HG03139 (cell line): ENCODE measurements around the gene EXD3.

Source experiments
- ATAC-seq: cut with Tn5 transposase; IDR thresholded peaks from one replicate; pipeline ENCODE4 v1.9.1; 2021; ENCODE audit not compliant: unreplicated experiment

The EXD3 gene

DNA sequence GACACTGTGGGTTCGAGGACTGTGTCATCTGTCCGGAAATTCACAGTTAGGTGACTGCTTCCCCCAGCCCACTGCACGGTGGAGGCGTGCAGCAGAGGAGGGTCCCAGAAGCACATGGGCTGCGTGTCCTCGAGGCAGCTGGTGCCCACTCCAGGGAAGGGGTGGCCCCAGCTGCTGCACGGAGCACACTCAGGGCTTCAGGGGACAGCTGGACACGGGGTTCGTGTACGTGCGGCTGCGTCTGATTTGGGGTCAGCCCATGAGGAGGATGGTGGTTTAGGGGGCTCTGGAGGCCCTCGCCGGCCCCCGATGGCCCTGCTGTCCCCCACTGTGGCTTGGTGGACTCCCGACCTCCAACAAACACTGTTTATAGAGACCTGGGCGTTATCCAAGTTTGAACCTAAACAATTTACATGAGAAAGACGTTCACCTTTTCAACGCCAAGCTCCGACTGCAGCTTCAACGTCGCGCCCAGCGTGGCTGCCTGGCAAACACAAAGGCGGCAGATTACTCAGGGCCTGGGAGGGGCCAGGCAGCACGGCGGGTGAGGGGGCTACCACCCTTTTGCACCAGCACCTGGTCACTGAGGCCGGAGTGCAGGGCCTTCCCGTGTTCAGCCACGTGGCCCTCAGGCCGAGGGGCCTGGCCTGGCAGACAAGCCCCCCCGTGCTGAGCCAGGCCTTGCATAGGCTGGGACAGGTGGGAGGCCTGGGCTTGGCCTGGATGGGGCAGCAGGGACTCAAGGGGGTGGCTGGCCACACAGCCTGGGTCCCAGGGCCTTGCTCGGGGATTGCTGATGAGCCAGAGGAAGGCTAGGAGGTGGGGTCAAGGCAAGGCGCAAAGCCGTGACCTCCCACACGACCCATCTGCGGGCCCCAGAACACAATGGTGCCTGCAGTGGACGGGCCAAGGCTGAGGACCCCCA, 55.2 kb downstream of the EXD3 start:
- no peak for ATAC-seq

DNA sequence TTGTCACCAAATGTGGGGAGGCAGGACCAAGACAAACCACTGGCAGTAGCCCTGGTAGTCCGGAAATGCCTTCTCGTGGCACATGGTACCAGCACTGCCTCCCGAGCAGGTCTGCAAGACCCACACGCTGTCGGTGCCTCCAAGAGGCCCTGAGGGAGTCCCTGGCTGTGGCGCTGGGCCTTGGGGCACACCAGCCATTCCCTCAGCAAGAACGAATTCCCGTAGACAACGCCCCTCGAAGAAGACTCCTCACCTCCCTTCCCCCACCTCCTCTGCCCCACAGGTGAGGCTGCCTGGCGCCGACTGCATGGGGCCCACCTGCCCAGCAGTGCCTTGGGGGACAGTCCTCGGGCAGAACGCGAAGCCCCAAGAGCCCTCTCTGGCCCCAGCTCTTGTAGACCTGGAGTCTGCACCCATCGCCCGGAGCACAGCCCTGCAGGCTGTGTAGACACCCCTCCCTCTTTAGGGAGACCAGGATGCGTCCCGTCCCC, 56.0 kb downstream of the EXD3 start:
- ATAC-seq: no peak

- no peak for ATAC-seq
These were observed 56.5 kb downstream of the EXD3 start for GRCh38 chr9:137366445-137366810.

GRCh38 chr9:137365552-137366444, 57.2 kb downstream of the EXD3 start:
- ATAC-seq: no peak

GRCh38 chr9:137365056-137365455, 57.9 kb downstream of the EXD3 start:
- no peak for ATAC-seq

- ATAC-seq: no peak
These were observed 63.1 kb downstream of the EXD3 start for GRCh38 chr9:137359850-137360249.

GRCh38 chr9:137358126-137358525, 64.8 kb downstream of the EXD3 start:
- no peak for ATAC-seq

DNA sequence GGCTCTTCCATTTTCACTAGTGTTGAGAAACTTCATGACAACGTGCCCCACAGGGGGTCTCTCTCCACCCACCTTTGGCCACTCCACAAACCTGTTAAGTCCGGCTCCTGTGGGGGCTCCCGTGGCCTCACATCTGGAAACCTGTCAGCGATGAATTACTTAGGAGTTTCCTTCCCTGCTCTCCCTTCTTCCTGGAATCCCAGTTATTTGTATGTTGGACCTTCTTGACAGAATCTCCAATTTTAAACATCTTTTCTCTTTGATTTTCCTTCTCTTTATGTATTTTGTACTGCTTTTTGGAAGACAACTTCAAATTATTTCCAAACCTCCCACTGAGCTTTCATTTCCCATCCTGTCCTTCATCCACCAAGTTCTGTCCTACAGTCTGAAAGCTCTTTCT, 65.8 kb downstream of the EXD3 start:
- no peak for ATAC-seq

- ATAC-seq: no peak
These were observed 67.1 kb downstream of the EXD3 start for GRCh38 chr9:137355761-137356365.

GRCh38 chr9:137354845-137355760, 67.9 kb downstream of the EXD3 start:
- ATAC-seq: no peak

DNA sequence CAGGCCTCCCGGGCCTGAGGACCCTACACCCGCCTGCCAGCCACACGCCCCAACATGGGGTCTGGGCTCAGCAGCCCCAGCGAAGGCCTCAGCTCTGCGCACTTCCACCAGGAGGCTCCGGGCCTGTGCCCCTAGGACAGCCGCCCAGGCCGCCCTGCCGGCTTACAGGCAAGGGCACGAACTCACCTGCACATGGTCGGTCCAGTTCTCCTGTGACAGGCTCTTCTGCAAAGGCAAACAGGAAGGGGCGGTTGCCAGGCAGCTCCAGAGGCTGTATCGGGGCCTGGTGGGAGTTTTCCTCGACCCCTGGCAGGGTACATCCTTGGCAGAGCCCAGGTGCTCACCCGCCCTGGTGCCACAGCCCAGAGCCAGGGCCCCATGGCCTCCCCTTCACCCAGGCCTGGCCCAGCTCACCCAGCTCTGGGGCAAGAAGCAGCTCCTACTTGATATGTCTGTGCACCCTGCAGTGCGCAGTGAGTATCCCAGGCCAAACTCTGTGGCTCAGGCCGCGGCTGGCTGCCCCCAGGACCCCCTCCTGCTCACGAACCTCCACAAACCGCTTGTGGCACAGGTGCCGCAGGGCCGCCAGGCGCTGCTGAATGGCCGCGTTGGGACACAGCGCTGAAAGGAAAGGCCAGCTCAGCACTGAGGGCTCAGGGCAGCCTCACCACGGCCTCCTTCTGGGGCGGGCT, 68.7 kb downstream of the EXD3 start:
- no peak for ATAC-seq

DNA sequence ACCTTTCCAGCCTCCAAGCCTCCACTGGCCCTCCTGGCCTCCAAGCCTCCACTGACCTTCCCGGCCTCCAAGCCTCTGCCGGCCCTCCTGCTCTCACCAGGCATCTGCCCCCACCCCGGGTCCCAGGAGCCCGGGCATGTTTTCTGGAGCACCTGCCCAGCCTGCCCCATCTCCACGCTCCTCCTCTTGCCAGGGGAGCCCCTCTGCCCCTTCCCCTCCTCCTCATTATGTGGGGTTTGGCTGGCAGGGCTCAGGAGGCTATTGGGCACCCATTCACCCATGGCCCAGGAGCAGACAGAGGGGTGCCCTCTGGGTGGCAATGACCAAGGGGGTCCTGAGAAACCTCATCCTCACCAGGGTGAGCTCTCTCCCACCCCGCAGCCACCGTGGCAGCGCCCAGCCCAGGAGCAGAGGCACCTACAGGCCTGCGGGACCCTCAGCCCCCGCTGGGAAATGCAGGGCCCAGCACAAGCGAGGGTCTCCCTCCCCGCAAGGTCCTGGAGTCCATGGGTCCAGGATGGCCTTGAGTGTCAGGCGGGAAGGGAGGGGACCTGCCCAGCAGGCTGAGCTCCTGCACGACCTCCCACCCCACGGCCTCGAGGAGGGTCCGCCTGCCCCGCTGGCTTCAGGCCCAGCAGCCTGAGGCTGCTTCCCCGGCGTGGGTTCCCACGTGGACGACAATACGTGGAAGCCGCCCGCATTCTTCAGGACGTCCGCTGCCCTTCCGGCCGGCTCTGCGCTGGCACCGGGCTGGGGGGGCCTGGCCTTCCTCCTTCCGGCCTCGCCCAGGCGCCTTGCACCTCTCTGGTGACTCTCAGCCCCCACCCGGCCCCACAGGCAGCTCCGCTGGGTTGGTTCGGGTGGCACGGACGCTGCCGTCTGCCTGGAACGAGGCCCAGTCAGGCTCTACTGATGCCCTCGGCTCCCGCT, 69.5 kb downstream of the EXD3 start:
- ATAC-seq: no peak

DNA sequence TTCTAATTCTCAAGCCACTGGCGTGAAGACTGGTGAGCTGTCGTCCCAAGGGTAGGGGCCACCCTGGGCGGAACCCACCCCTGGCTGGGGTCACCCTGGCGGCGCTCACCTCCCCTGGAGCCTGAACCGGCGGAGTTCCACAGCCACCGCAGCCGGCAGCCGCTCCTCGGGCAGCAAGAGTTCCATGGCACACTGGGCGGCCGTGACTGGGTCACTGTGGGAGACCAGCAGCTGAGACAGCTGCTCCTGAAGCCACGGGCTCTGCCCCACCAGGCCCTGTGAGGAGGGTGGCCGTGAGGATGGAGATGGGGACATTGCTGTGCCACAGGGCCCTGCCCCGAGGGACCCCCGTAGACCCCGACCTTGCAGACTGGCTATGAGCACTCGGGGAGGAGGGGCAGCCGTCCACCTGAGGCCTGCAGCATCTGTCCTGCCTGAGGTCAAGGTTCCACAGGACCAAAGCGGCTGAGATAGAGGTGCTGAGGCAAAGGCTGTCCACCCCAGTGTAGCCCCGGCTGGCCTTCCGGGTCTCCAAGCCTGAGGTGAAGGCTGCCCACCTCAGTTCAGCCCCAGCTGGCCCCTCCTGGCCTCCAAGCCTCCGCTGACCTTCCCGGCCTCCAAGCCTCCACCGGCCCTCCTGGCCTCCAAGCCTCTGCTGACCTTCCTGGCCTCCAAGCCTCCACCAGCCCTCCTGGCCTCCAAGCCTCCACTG, 70.3 kb downstream of the EXD3 start:
- ATAC-seq: no peak

GRCh38 chr9:137351781-137352501, 71.0 kb downstream of the EXD3 start:
- no peak for ATAC-seq

- ATAC-seq: no peak
These were observed 72.0 kb downstream of the EXD3 start for GRCh38 chr9:137350696-137351584.

DNA sequence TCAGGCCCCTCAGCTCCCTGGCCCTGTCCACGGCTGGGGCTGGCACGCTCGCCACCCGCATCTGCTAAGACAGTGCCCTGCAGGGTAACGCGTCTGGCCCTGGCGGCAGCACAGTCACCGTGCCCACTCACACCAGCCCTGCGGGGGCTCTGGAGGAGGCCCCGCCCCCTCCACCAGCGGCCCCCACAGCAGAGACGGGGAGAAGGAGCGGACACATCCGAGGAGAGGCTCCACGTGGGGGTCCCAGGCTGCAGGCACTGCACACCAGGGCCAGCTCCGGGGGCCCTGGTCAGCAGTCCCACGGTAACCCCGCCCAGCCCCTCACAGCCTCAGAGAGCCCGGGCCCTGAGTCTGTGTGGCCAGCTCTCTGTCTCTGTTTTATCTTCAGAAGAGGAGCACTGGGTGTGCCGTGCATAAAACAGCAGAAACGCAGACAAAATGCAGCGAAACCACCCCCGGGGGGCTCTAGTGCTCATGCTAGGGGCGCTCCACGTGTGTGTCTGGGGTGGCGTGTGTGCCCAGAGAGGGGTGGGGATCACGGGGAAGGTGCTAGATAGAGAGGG, 73.4 kb downstream of the EXD3 start:
- ATAC-seq: no peak
